ENCODE measurements around the gene ATP8A1. TPM values are rescaled to one million over a fixed set of nuclear protein-coding genes. Genes with fewer than 3 reads are reported as not detected.
A peak's percentile ranks its signal among the peaks of the same experiment; 100 is the strongest.

ATP8A1 gene
- total and polyA plus RNA-seq, 2 of the 4 experiments (the other 2 are of a cell fraction) = 0.12 to 0.36 TPM

DNA sequence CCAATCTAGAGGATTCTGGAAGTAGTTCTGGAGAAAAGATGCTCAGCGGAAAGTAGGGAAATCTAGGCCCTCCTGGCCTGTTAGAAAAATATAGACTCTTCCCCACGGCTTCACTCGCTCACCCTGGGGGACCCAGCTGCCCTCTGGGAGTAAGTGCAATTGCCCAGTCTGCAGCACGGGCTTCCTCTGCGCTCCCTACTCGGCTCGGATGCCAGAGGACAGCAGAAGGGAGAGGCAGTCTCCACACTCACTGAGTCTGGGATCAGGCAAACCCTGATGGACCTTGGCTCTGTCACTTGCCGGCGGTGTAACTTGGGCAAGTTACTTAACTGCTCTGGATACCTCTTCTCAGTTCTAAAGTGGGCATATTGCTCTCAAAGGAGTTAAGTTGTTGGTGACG is 257.5 kb downstream of the ATP8A1 start:
- no peak overlapping the region; the same call in 1 of the 2 replicates for H3K56ac ChIP-seq (ENCODE audit: extremely low read depth, insufficient read depth, low read length)
- no peak overlapping the region for H2BK5ac ChIP-seq (ENCODE audit: low read depth, low read length, poor library complexity, severe bottlenecking)
- dilution Hi-C loops (cut with HindIII; ENCODE audit: low sequenced_read_pairs, unreplicated experiment) = no loop called here
- DNase-seq = no peak
- H3K4me1 ChIP-seq (ENCODE audit: control insufficient read depth, insufficient read depth, low read length) = no peaks in the 10 kb centered on the region
- POLR2A ChIA-PET (ENCODE audit: unreplicated experiment) = no interaction called here
- H2AK5ac ChIP-seq (ENCODE audit: low read depth, low read length) = no peak overlapping the region; the same call in 1 of the 2 replicates
- H4K20me1 ChIP-seq (ENCODE audit: insufficient read depth, low read length) = no peaks in the 10 kb centered on the region
- no peak overlapping the region for H2BK20ac ChIP-seq (ENCODE audit: low read depth, low read length)
- intact Hi-C loops (cut with micrococcal nuclease) = loop anchor here (2.0 kb wide), 2 partner anchors 117 to 119 kb away; no protein-coding TSS in a partner anchor
- H3K79me1 ChIP-seq (ENCODE audit: low read depth in 1 of 2, low read length in 2 of 2) = peaks cover 0 to 3% of the 10 kb centered on the region in 2 experiments; a peak in 1 of 4 replicates
- H3K4me3 ChIP-seq (ENCODE audit: insufficient read depth, low read depth, low read length) = peak overlapping the region; percentile 78
- no TSS peak for BruUV-seq (replicated peaks)
- H3K27me3 ChIP-seq (ENCODE audit: control insufficient read depth, insufficient read depth, low read length) = peaks cover 2% of the 10 kb centered on the region; the same call in 1 of the 2 replicates
- H3K23ac ChIP-seq (ENCODE audit: low read depth, low read length) = peak overlapping the region; percentile 63; the same call in 1 of the 2 replicates
- H2AFZ ChIP-seq (replicated peaks; ENCODE audit: low read length, poor library complexity) = peak overlapping the region; percentile 18
- TF ChIP-seq FOS (IDR thresholded peaks at IDR 0.05; ENCODE audit: low read depth, low read length) = no peak
- no peak for TF ChIP-seq RAD21 (IDR thresholded peaks at IDR 0.05; ENCODE audit: low read length)
- TF ChIP-seq, protein P1, sequence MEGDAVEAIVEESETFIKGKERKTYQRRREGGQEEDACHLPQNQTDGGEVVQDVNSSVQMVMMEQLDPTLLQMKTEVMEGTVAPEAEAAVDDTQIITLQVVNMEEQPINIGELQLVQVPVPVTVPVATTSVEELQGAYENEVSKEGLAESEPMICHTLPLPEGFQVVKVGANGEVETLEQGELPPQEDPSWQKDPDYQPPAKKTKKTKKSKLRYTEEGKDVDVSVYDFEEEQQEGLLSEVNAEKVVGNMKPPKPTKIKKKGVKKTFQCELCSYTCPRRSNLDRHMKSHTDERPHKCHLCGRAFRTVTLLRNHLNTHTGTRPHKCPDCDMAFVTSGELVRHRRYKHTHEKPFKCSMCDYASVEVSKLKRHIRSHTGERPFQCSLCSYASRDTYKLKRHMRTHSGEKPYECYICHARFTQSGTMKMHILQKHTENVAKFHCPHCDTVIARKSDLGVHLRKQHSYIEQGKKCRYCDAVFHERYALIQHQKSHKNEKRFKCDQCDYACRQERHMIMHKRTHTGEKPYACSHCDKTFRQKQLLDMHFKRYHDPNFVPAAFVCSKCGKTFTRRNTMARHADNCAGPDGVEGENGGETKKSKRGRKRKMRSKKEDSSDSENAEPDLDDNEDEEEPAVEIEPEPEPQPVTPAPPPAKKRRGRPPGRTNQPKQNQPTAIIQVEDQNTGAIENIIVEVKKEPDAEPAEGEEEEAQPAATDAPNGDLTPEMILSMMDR (conservative IDR thresholded peaks at IDR 0.05; ENCODE audit: low read depth, low read length) = no peak
- H3K9ac ChIP-seq (ENCODE audit: low read depth, low read length) = peak overlapping the region; percentile 80
- H3K4ac ChIP-seq (ENCODE audit: low read depth, low read length) = peak overlapping the region; percentile 16; the same call in 1 of the 2 replicates
- no peak overlapping the region; a peak in 1 of 4 replicates for H4K8ac ChIP-seq (ENCODE audit: low read depth in 2 of 2, low read length in 2 of 2)
- peaks cover 19% of the 10 kb centered on the region; the same call in 1 of the 2 replicates for H3K36me3 ChIP-seq (ENCODE audit: control insufficient read depth, insufficient read depth, low read length)
- peak overlapping the region; percentile 61; the same call in 1 of the 2 replicates for H3K18ac ChIP-seq (ENCODE audit: low read depth, low read length)
- H3K4me2 ChIP-seq (ENCODE audit: low read depth, low read length) = peak overlapping the region; percentile 65
- no peak for ATAC-seq (ENCODE audit: low read depth)
- H4K91ac ChIP-seq (ENCODE audit: insufficient read depth, low read depth, low read length) = no peak overlapping the region; the same call in 1 of the 2 replicates
- H2BK15ac ChIP-seq (ENCODE audit: low read depth, low read length) = no peak overlapping the region
- peak overlapping the region; percentile 28; the same call in 1 of the 2 replicates for H3K27ac ChIP-seq (ENCODE audit: insufficient read depth, low read length)
- H2AK9ac ChIP-seq (replicated peaks; ENCODE audit: low read depth, low read length, poor library complexity) = peak overlapping the region; percentile 22
- no peak overlapping the region for H2BK120ac ChIP-seq (ENCODE audit: low read depth, low read length)
- in situ Hi-C loops (cut with MboI; ENCODE audit: low sequenced_read_pairs) = no loop called here
- 33% methylated on average over 7 of the region's 10 CpGs; no CpG with 5 or more reads in 1 of the 2 experiments for WGBS, 2 experiments (ENCODE audit: extremely low coverage in 2 of 2, insufficient read length in 1 of 2)
- peak overlapping the region; percentile 41; the same call in 1 of the 2 replicates for H3K14ac ChIP-seq (replicated peaks; ENCODE audit: low read depth, low read length)
- no peaks in the 10 kb centered on the region for H3K9me3 ChIP-seq (ENCODE audit: control insufficient read depth, insufficient read depth, low read length)
- H4K5ac ChIP-seq (ENCODE audit: low read depth, low read length) = peak overlapping the region; percentile 28; the same call in 1 of the 2 replicates
- H3K9me1 ChIP-seq (ENCODE audit: insufficient read depth, low read length) = no peaks in the 10 kb centered on the region
- CTCF ChIA-PET = interaction anchor here (0.9 to 1.2 kb wide), 3 partner anchors 11 to 121 kb away, joined by 3 to 4 read pairs (median 3); no protein-coding TSS in a partner anchor

Measured in IMR-90 (cell line).